T-helper 2 cell treated with Interferon-gamma antibody and Interleukin-4, amounts not matched to agents 100 ng/mL and 5 ng/mL, for 36 hours (primary cell): ENCODE data around the gene GCSAML. TPM values are rescaled to one million over a fixed set of nuclear protein-coding genes. Genes with fewer than 3 reads are reported as not detected.
"Not testable (repeated sequence)": the region's sequence is repeated elsewhere in the genome, so short reads cannot be mapped to it uniquely, and the experiment has no call there.

Experiments
- intact Hi-C: fragments of 100-400 bp; cut with micrococcal nuclease; formaldehyde crosslinking; loops from one replicate; pipeline ENCODE4 v1.15.1; 2023
- total RNA-seq: library from RNA; stranded (reverse); gene quantifications from 2 replicates; pipeline ENCODE4 v1.2.3, GENCODE V29; 2022

The GCSAML gene
- total RNA-seq = 0.05 and 0.16 TPM in 2 replicates

GRCh38 chr1:247548769-247549182 is at the start of gene GCSAML:
Gene GCSAML, plus strand, starts transcription at chr1:247549134. Its CDS starts 58 bp downstream, at chr1:247549192.
- intact Hi-C loops = no loop called here

- intact Hi-C loops = no loop called here
These were observed 48.1 kb upstream of the GCSAML start for GRCh38 chr1:247500865-247501264.

GRCh38 chr1:247506831-247507230 is 42.1 kb upstream of the GCSAML start:
- intact Hi-C loops = no loop called here

- intact Hi-C loops = no loop called here
These were observed 30.9 kb upstream of the GCSAML start for GRCh38 chr1:247517795-247518612.

- intact Hi-C loops = no loop called here
These were observed 30.4 kb upstream of the GCSAML start for GRCh38 chr1:247518613-247518891.

GRCh38 chr1:247521886-247522285 is 27.0 kb upstream of the GCSAML start:
- intact Hi-C loops = not testable (repeated sequence)

- intact Hi-C loops = no loop called here
These were observed 20.0 kb upstream of the GCSAML start for GRCh38 chr1:247528812-247529474.

GRCh38 chr1:247529771-247530355 is 19.1 kb upstream of the GCSAML start:
- intact Hi-C loops = no loop called here

GRCh38 chr1:247530785-247531184 is 18.1 kb upstream of the GCSAML start:
- intact Hi-C loops = no loop called here

GRCh38 chr1:247531937-247532336 is 17.0 kb upstream of the GCSAML start:
- intact Hi-C loops = no loop called here

- intact Hi-C loops = no loop called here
These were observed 13.5 kb upstream of the GCSAML start for GRCh38 chr1:247535402-247535801.

GRCh38 chr1:247536340-247536739 is 12.6 kb upstream of the GCSAML start, which contains the start of gene OR2C3:
Gene OR2C3, minus strand, starts transcription at chr1:247536440. Its CDS starts 3,929 bp downstream, at chr1:247532511.
- intact Hi-C loops = no loop called here

GRCh38 chr1:247538561-247538960 is 10.4 kb upstream of the GCSAML start:
- intact Hi-C loops = no loop called here

- intact Hi-C loops = no loop called here
These were observed 9.7 kb upstream of the GCSAML start for GRCh38 chr1:247539215-247539614.

- intact Hi-C loops = no loop called here
These were observed 8.4 kb upstream of the GCSAML start for GRCh38 chr1:247540581-247540980.

- intact Hi-C loops = no loop called here
These were observed 6.1 kb upstream of the GCSAML start for GRCh38 chr1:247542811-247543210.

- intact Hi-C loops = no loop called here
These were observed 842 bp upstream of the GCSAML start for GRCh38 chr1:247548092-247548491.

GRCh38 chr1:247551721-247552120 is 2.8 kb downstream of the GCSAML start:
- intact Hi-C loops = no loop called here

- intact Hi-C loops = no loop called here
These were observed 3.3 kb downstream of the GCSAML start for GRCh38 chr1:247552231-247552630.

GRCh38 chr1:247557926-247558674 is 9.2 kb downstream of the GCSAML start:
- intact Hi-C loops = no loop called here

GRCh38 chr1:247561711-247562110 is 12.8 kb downstream of the GCSAML start:
- intact Hi-C loops = no loop called here

- intact Hi-C loops = no loop called here
These were observed 13.3 kb downstream of the GCSAML start for GRCh38 chr1:247562198-247562597.
